Esophagus squamous epithelium (tissue), 5 donors: Measurements from ENCODE around the gene TADA2B. TPM values are rescaled to one million over a fixed set of nuclear protein-coding genes. Genes with fewer than 3 reads are reported as not detected.

Experiments
- DNase-seq: peaks from one replicate; lab custom pipeline; 2025; lab: John Stamatoyannopoulos, UW
- H3K27ac ChIP-seq, 4 donors: fragments of 200-600 bp; sonication (generic); one replicate each; pipeline ENCODE4 v1.5.1; 2016 to 2019; ENCODE audit warnings: mild to moderate bottlenecking in 1 of 4
- H3K27me3 ChIP-seq, 4 donors: fragments of 200-600 bp; sonication (generic); 1 replicate in 3 of 4; 2 replicates in 1 of 4; pipeline versions ENCODE4 v1.5.1 to v1.6.0; 2017 to 2021; ENCODE audit warnings: antibody characterized with exemption in 1 of 4
- H3K36me3 ChIP-seq, 3 donors: fragments of 200-600 bp; sonication (generic); one replicate each; pipeline ENCODE4 v1.5.1; 2016 to 2019
- H3K4me1 ChIP-seq, 3 donors: fragments of 200-600 bp; sonication (generic); one replicate each; pipeline ENCODE4 v1.5.1; 2017 to 2019
- H3K4me3 ChIP-seq, 4 donors: fragments of 200-600 bp; sonication (generic); 1 replicate in 3 of 4; 2 replicates in 1 of 4; pipeline ENCODE4 v1.5.1; 2016 to 2019; ENCODE audit warnings: mild to moderate bottlenecking in 2 of 4, moderate library complexity in 1 of 4
- H3K9me3 ChIP-seq, 3 donors: fragments of 200-600 bp; sonication (generic); one replicate each; pipeline ENCODE4 v1.5.1; 2016 to 2019
- CTCF ChIP-seq, 6 experiments: fragments of 450-650 bp in 4 of 6; fragments of 200-600 bp in 2 of 6; sonication (generic) in 2 of 6; IDR thresholded peaks; one replicate each; pipeline ENCODE4 v1.5.1; 2016 to 2019; ENCODE audit warnings: antibody characterized with exemption in 6 of 6, mild to moderate bottlenecking in 4 of 6, moderate library complexity in 4 of 6
- POLR2A ChIP-seq, 4 donors: fragments of 450-650 bp; IDR thresholded peaks; one replicate each; pipeline ENCODE4 v1.6.1; 2017; ENCODE audit warnings: antibody characterized with exemption in 4 of 4, mild to moderate bottlenecking in 4 of 4, moderate library complexity in 3 of 4
- WGBS, 2 donors: methylation state at CpG; one replicate each; pipeline ENCODE4 v1.1.5; 2018; 5-methylcytosine and 5-hydroxymethylcytosine counted together
- intact Hi-C: fragments of 100-400 bp; cut with DNase I; formaldehyde crosslinking; loops from one replicate; pipeline ENCODE4 v1.15.0; 2022
- total RNA-seq, 4 donors: library from RNA; depleted of rRNA; stranded (reverse); fragments of >200 nt; gene quantifications; one replicate each; pipeline ENCODE4 v1.1.0, GENCODE V29; 2016
- donor health status: DM: yes; HTN: yes; CAD: no.

The TADA2B gene
- total RNA-seq, 4 donors from 2014 or later: 10.1 to 16.5 (median 13.0) TPM

DNA sequence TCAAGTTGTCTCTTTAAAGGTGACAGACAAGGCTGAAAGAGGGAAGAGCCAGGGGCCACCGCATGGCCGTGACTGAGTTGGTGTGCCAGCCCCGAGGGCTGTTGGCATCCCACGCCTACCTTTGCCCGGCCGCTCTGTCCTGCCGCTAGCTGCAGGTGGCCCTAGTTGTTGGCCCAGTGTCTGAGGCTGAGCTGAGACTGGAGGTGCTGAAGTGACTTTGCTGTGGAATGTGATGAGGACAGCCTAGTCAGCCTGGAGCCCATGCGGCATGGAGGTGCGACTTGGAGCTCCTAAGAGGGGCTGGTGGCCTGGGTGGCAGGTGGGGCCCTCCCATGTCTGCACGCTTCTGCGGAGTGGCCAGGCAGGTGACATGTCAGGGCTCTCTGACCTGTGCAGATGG is 6.6 kb downstream of the TADA2B start:
- intact Hi-C loops: loop anchor here (10.0 kb wide), 1 partner anchor 145 kb away; the partner anchor contains the start of gene TBC1D14
- WGBS, 2 donors: 73 to 86% methylated on average over 6 to 7 of the region's 11 CpGs
- no peaks in the 10 kb centered on the region for H3K9me3 ChIP-seq
- no peak for DNase-seq
- TF ChIP-seq POLR2A (IDR thresholded peaks at IDR 0.05): no peak
- TF ChIP-seq CTCF (IDR thresholded peaks at IDR 0.05): no peak
- peaks cover 21 to 68% (median 26%) of the 10 kb centered on the region in 3 donors for H3K4me1 ChIP-seq
- H3K27ac ChIP-seq: no peak overlapping the region
- H3K4me3 ChIP-seq: no peak overlapping the region
- H3K36me3 ChIP-seq: peaks cover 0 to 59% (median 7%) of the 10 kb centered on the region in 3 donors
- no peaks in the 10 kb centered on the region for H3K27me3 ChIP-seq

GRCh38 chr4:7050481-7051143 is 7.4 kb downstream of the TADA2B start:
- Histone ChIP-seq H3K27ac (no peak overlapping the region), H3K27me3 (no peaks in the 10 kb centered on the region), H3K36me3 (peaks cover 0 to 67% (median 16%) of the 10 kb centered on the region in 3 donors), H3K9me3 (no peaks in the 10 kb centered on the region), H3K4me1 (peaks cover 12 to 65% (median 17%) of the 10 kb centered on the region in 3 donors), H3K4me3 (no peak overlapping the region)
- TF ChIP-seq POLR2A (IDR thresholded peaks at IDR 0.05) (no peak), CTCF (IDR thresholded peaks at IDR 0.05) (no peak)
- 91 to 94% methylated on average over 13 to 14 of the region's 36 CpGs for WGBS, 2 donors
- intact Hi-C loops: no loop called here
- DNase-seq: no peak

DNA sequence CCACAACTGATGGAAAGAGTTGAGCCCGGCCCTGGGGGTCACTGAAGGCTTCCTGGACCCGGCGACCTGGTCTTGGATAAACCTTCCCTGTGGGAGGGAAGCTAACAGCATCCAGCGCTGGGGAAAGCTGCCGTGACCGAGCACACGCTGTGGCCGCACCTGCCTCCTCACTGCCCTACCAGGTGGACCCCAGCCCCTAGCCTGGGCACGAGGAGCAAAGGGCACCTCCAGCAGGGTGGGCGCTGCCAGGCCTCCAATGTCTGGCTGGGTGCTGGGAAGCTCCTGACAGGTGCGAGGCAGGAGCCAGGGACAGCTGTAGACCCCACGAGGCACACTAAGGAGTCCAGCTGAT is 7.9 kb downstream of the TADA2B start:
- Histone ChIP-seq H3K4me1 (peaks cover 7 to 61% (median 12%) of the 10 kb centered on the region in 3 donors), H3K27me3 (no peaks in the 10 kb centered on the region), H3K4me3 (no peak overlapping the region), H3K9me3 (no peaks in the 10 kb centered on the region), H3K36me3 (peaks cover 0 to 67% (median 17%) of the 10 kb centered on the region in 3 donors), H3K27ac (no peak overlapping the region)
- no peak for DNase-seq
- intact Hi-C loops: no loop called here
- TF ChIP-seq POLR2A (IDR thresholded peaks at IDR 0.05) (no peak), CTCF (IDR thresholded peaks at IDR 0.05) (no peak)
- 81 to 86% methylated on average over 4 to 9 of the region's 12 CpGs for WGBS, 2 donors

GRCh38 chr4:7051905-7052304 is 8.7 kb downstream of the TADA2B start:
- no peak for DNase-seq
- peaks cover 0 to 53% (median 4%) of the 10 kb centered on the region in 3 donors for H3K4me1 ChIP-seq
- WGBS, 2 donors: 81 to 100% methylated on average over 1 to 5 of the region's 14 CpGs
- TF ChIP-seq POLR2A (IDR thresholded peaks at IDR 0.05) (no peak), CTCF (IDR thresholded peaks at IDR 0.05) (no peak)
- no peaks in the 10 kb centered on the region for H3K27me3 ChIP-seq
- intact Hi-C loops: no loop called here
- no peak overlapping the region for H3K4me3 ChIP-seq
- no peak overlapping the region for H3K27ac ChIP-seq
- H3K9me3 ChIP-seq: no peaks in the 10 kb centered on the region
- H3K36me3 ChIP-seq: peaks cover 5 to 70% (median 20%) of the 10 kb centered on the region in 3 donors

- no peak for TF ChIP-seq POLR2A (IDR thresholded peaks at IDR 0.05)
- no peak for TF ChIP-seq CTCF (IDR thresholded peaks at IDR 0.05)
- Histone ChIP-seq H3K27ac (no peak overlapping the region), H3K4me3 (no peak overlapping the region), H3K4me1 (peaks cover 0 to 49% (median 4%) of the 10 kb centered on the region in 3 donors), H3K9me3 (no peaks in the 10 kb centered on the region), H3K27me3 (no peaks in the 10 kb centered on the region), H3K36me3 (peaks cover 5 to 74% (median 21%) of the 10 kb centered on the region in 3 donors)
- intact Hi-C loops: no loop called here
- no peak for DNase-seq
- 82 to 100% methylated on average over 2 to 6 of the region's 14 CpGs for WGBS, 2 donors
These were observed 9.1 kb downstream of the TADA2B start for GRCh38 chr4:7052313-7052712.
